SK-N-SH treated with all-trans-retinoic acid at 6 μM for 48 hours (cell line): ENCODE results near the gene PPP2R2C.

Experiments used
- ATAC-seq: fragments of 200-7000 bp; cut with Tn5 transposase; 3 replicates; pipeline ENCODE4 v1.9.1; 2020; ENCODE audit warnings: mild to moderate bottlenecking, moderate library complexity
- ARNTL ChIP-seq: fragments of 450-650 bp; formaldehyde crosslinking; IDR thresholded peaks from 2 replicates; pipeline ENCODE4 v1.5.0; 2020; ENCODE audit warnings: low read depth, mild to moderate bottlenecking, moderate library complexity, borderline replicate concordance
- BACH2 ChIP-seq: fragments of 250-450 bp; sonication (Bioruptor Pico); IDR thresholded peaks from 2 replicates; pipeline ENCODE4 v1.9.0; 2021; ENCODE audit warnings: mild to moderate bottlenecking, borderline replicate concordance
- CREB5 ChIP-seq: fragments of 250-450 bp; sonication (Bioruptor Pico); IDR thresholded peaks from 2 replicates; pipeline ENCODE4 v1.5.1; 2020; ENCODE audit warnings: low read depth, mild to moderate bottlenecking, moderate library complexity
- CSDC2 ChIP-seq: fragments of 250-450 bp; sonication (Bioruptor Pico); IDR thresholded peaks from 2 replicates; pipeline ENCODE4 v1.5.0; 2020; ENCODE audit warnings: mild to moderate bottlenecking, moderate library complexity
- CSRNP3 ChIP-seq: fragments of 250-450 bp; sonication (Bioruptor Pico); IDR thresholded peaks from 2 replicates; pipeline ENCODE4 v1.5.1; 2021; ENCODE audit warnings: mild to moderate bottlenecking, moderate library complexity
- ESRRG ChIP-seq: fragments of 250-450 bp; sonication (Bioruptor Pico); IDR thresholded peaks from 2 replicates; pipeline ENCODE4 v1.6.1; 2021; ENCODE audit warnings: mild to moderate bottlenecking
- GLIS3 ChIP-seq: fragments of 250-450 bp; sonication (Bioruptor Pico); IDR thresholded peaks from 2 replicates; pipeline ENCODE4 v1.5.0; 2020; ENCODE audit warnings: mild to moderate bottlenecking, moderate library complexity
- ISL1 ChIP-seq: fragments of 250-450 bp; sonication (Bioruptor Pico); IDR thresholded peaks from 2 replicates; pipeline ENCODE4 v2.1.2; 2022; ENCODE audit warnings: mild to moderate bottlenecking, moderate library complexity
- OSR1 ChIP-seq: fragments of 250-450 bp; sonication (Bioruptor Pico); IDR thresholded peaks from 2 replicates; pipeline ENCODE4 v1.8.0; 2022; ENCODE audit warnings: moderate library complexity, mild to moderate bottlenecking, inconsistent platforms
- PPARA ChIP-seq: fragments of 250-450 bp; sonication (Bioruptor Pico); IDR thresholded peaks from 2 replicates; pipeline ENCODE4 v1.5.0; 2020; ENCODE audit warnings: mild to moderate bottlenecking, borderline replicate concordance
- RARB ChIP-seq: fragments of 250-450 bp; sonication (Bioruptor Pico); IDR thresholded peaks from 2 replicates; pipeline ENCODE4 v1.8.0; 2021; ENCODE audit warnings: mild to moderate bottlenecking, moderate library complexity
- TOX ChIP-seq: fragments of 250-450 bp; sonication (Bioruptor Pico); IDR thresholded peaks from 2 replicates; pipeline ENCODE4 v1.8.0; 2021; ENCODE audit warnings: mild to moderate bottlenecking, moderate library complexity, borderline replicate concordance
- ZC3H10 ChIP-seq: fragments of 250-450 bp; sonication (Bioruptor Pico); IDR thresholded peaks from 2 replicates; pipeline ENCODE4 v1.5.1; 2021; ENCODE audit warnings: mild to moderate bottlenecking, moderate library complexity
- ZFP3 ChIP-seq: fragments of 250-450 bp; sonication (Bioruptor Pico); IDR thresholded peaks from 2 replicates; pipeline ENCODE4 v1.5.0; 2020; ENCODE audit warnings: mild to moderate bottlenecking, moderate library complexity
- ZFP30 ChIP-seq: fragments of 450-650 bp; formaldehyde crosslinking; IDR thresholded peaks from 2 replicates; pipeline ENCODE4 v1.5.0; 2022; ENCODE audit warnings: mild to moderate bottlenecking, moderate library complexity
- ZNF565 ChIP-seq: fragments of 450-650 bp; formaldehyde crosslinking; conservative IDR thresholded peaks from 2 replicates; pipeline ENCODE4 v1.5.0; 2020; ENCODE audit warnings: low read depth, mild to moderate bottlenecking, moderate library complexity
- ZNF70 ChIP-seq: fragments of 450-650 bp; formaldehyde crosslinking; IDR thresholded peaks from 2 replicates; pipeline ENCODE4 v1.5.0; 2020; ENCODE audit warnings: mild to moderate bottlenecking, moderate library complexity
- TF ChIP-seq, protein P1 (sequence below): fragments of 250-450 bp; sonication (Bioruptor Pico); IDR thresholded peaks from 2 replicates; pipeline ENCODE4 v1.8.0; 2021; ENCODE audit warnings: low read depth, mild to moderate bottlenecking, moderate library complexity, borderline replicate concordance
- TF ChIP-seq, protein P2 (sequence below): fragments of 250-450 bp; sonication (Bioruptor Pico); IDR thresholded peaks from 2 replicates; pipeline ENCODE4 v1.8.0; 2020; ENCODE audit warnings: mild to moderate bottlenecking, moderate library complexity, borderline replicate concordance
- TF ChIP-seq, protein P3 (sequence below): fragments of 250-450 bp; sonication (Bioruptor Pico); IDR thresholded peaks from 2 replicates; pipeline ENCODE4 v1.5.0; 2020; ENCODE audit warnings: mild to moderate bottlenecking, moderate library complexity

The PPP2R2C gene

GRCh38 chr4:6395466-6396228, 76.8 kb downstream of the PPP2R2C start:
- ATAC-seq = no peak
- TF ChIP-seq CREB5 = no peak
- TF ChIP-seq, protein P1, sequence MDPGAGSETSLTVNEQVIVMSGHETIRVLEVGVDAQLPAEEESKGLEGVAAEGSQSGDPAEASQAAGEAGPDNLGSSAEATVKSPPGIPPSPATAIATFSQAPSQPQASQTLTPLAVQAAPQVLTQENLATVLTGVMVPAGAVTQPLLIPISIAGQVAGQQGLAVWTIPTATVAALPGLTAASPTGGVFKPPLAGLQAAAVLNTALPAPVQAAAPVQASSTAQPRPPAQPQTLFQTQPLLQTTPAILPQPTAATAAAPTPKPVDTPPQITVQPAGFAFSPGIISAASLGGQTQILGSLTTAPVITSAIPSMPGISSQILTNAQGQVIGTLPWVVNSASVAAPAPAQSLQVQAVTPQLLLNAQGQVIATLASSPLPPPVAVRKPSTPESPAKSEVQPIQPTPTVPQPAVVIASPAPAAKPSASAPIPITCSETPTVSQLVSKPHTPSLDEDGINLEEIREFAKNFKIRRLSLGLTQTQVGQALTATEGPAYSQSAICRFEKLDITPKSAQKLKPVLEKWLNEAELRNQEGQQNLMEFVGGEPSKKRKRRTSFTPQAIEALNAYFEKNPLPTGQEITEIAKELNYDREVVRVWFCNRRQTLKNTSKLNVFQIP (CRISPR knock-in tag) = no peak
- no peak for TF ChIP-seq RARB
- no peak for TF ChIP-seq ZFP30
- TF ChIP-seq GLIS3 (CRISPR knock-in tag) = no peak

DNA sequence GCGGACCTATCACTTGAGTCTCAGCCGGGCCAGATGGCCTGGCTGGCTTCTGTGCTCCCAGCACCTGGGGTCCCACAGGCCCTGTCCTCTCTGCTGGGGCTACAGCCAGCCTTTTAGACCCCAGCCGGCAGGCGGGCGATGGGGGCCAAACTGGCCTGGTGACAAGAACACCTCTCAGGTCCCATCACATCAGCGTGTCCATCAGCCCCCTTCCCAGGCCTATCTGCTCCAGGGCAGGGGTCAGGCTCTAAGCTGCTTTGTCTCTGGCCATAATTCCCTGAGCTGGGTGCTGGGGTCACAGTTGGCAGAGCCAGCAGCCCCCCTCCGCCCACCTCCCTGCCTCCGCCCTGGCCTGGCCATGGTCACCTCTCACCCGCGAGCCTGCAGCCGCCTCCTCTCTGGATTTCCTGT, 77.7 kb downstream of the PPP2R2C start:
- no peak for ATAC-seq
- TF ChIP-seq PPARA (CRISPR knock-in tag) = no peak
- TF ChIP-seq ZC3H10 (CRISPR knock-in tag) = no peak
- TF ChIP-seq ARNTL (CRISPR knock-in tag) = no peak
- TF ChIP-seq, protein P2, sequence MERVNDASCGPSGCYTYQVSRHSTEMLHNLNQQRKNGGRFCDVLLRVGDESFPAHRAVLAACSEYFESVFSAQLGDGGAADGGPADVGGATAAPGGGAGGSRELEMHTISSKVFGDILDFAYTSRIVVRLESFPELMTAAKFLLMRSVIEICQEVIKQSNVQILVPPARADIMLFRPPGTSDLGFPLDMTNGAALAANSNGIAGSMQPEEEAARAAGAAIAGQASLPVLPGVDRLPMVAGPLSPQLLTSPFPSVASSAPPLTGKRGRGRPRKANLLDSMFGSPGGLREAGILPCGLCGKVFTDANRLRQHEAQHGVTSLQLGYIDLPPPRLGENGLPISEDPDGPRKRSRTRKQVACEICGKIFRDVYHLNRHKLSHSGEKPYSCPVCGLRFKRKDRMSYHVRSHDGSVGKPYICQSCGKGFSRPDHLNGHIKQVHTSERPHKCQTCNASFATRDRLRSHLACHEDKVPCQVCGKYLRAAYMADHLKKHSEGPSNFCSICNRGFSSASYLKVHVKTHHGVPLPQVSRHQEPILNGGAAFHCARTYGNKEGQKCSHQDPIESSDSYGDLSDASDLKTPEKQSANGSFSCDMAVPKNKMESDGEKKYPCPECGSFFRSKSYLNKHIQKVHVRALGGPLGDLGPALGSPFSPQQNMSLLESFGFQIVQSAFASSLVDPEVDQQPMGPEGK (CRISPR knock-in tag) = no peak
- TF ChIP-seq ESRRG (CRISPR knock-in tag) = no peak
- no peak for TF ChIP-seq ISL1 (CRISPR knock-in tag)
- no peak for TF ChIP-seq CSDC2 (CRISPR knock-in tag)
- no peak for TF ChIP-seq TOX (CRISPR knock-in tag)
- TF ChIP-seq CSRNP3 (CRISPR knock-in tag) = no peak
- TF ChIP-seq ZNF565 (CRISPR knock-in tag) = no peak
- TF ChIP-seq ZNF70 (CRISPR knock-in tag) = no peak
- no peak for TF ChIP-seq GLIS3 (CRISPR knock-in tag)
- TF ChIP-seq CREB5 = no peak
- TF ChIP-seq BACH2 (CRISPR knock-in tag) = no peak
- no peak for TF ChIP-seq ZFP30

- ATAC-seq = no peak
- TF ChIP-seq, protein P3, sequence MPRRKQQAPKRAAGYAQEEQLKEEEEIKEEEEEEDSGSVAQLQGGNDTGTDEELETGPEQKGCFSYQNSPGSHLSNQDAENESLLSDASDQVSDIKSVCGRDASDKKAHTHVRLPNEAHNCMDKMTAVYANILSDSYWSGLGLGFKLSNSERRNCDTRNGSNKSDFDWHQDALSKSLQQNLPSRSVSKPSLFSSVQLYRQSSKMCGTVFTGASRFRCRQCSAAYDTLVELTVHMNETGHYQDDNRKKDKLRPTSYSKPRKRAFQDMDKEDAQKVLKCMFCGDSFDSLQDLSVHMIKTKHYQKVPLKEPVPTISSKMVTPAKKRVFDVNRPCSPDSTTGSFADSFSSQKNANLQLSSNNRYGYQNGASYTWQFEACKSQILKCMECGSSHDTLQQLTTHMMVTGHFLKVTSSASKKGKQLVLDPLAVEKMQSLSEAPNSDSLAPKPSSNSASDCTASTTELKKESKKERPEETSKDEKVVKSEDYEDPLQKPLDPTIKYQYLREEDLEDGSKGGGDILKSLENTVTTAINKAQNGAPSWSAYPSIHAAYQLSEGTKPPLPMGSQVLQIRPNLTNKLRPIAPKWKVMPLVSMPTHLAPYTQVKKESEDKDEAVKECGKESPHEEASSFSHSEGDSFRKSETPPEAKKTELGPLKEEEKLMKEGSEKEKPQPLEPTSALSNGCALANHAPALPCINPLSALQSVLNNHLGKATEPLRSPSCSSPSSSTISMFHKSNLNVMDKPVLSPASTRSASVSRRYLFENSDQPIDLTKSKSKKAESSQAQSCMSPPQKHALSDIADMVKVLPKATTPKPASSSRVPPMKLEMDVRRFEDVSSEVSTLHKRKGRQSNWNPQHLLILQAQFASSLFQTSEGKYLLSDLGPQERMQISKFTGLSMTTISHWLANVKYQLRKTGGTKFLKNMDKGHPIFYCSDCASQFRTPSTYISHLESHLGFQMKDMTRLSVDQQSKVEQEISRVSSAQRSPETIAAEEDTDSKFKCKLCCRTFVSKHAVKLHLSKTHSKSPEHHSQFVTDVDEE (CRISPR knock-in tag) = no peak
- TF ChIP-seq OSR1 (CRISPR knock-in tag) = no peak
- no peak for TF ChIP-seq CREB5
- no peak for TF ChIP-seq ZFP3 (CRISPR knock-in tag)
- TF ChIP-seq TOX (CRISPR knock-in tag) = no peak
- no peak for TF ChIP-seq ZC3H10 (CRISPR knock-in tag)
- TF ChIP-seq ZNF70 (CRISPR knock-in tag) = no peak
- no peak for TF ChIP-seq GLIS3 (CRISPR knock-in tag)
- no peak for TF ChIP-seq ZFP30
- TF ChIP-seq RARB = no peak
- TF ChIP-seq, protein P2 (CRISPR knock-in tag) = no peak
- TF ChIP-seq ESRRG (CRISPR knock-in tag) = no peak
- no peak for TF ChIP-seq PPARA (CRISPR knock-in tag)
These were observed 78.6 kb downstream of the PPP2R2C start for GRCh38 chr4:6393544-6394475.
